B cell (primary cell): ENCODE results near the gene AGR2.

ENCODE experiments used
- EZH2 ChIP-seq: IDR thresholded peaks from 2 replicates; pipeline ENCODE4 v1.6.1; 2012; ENCODE audit warnings: borderline replicate concordance, low read depth, mild to moderate bottlenecking, moderate library complexity, low read length; ENCODE audit not compliant: insufficient read depth, poor library complexity, severe bottlenecking
- TF ChIP-seq, protein P1 (sequence below): fragments of 200-600 bp; IDR thresholded peaks from one replicate; pipeline ENCODE4 v1.8.0; 2022; ENCODE audit warnings: antibody characterized with exemption, mild to moderate bottlenecking

DNA sequence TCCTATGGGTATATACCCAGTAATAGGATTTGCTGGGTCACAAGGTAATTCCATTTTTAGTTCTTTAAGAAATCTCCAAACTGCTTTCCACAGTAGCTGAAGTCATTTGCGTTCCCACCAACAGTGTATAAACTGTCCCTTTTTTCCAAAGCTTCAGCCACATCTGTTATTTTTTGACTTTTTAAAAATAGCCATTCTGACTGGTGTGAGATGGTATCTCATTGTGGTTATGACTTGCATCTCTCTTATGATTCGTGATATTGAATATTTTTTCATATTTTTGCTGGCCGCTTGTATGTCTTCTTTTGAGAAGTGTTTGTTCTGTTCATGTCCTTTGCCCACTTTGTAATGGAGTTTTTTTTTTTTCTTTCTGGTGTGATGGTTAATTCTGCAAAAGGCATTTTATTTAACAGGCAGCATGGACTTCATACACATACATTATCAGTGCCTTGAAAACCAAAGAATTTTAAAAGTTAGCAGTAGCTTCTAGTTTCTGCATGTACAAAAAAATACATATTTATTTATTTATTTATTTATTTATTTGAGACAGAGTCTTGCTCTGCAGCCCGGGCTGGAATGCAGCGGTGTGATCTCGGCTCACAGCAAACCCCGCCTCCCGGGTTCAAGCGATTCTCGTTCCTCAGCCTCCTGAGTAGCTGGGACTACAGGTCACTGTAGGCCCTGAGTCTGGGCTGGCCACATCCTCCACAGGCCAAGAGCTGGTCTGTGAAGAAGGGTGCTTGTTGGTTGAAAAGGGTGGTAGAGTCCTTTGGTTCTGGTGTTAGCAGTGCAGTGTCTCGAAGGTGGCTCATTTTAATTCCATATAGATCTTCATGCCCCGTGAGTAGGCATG, 44.7 kb upstream of the AGR2 start:
- TF ChIP-seq, protein P1, sequence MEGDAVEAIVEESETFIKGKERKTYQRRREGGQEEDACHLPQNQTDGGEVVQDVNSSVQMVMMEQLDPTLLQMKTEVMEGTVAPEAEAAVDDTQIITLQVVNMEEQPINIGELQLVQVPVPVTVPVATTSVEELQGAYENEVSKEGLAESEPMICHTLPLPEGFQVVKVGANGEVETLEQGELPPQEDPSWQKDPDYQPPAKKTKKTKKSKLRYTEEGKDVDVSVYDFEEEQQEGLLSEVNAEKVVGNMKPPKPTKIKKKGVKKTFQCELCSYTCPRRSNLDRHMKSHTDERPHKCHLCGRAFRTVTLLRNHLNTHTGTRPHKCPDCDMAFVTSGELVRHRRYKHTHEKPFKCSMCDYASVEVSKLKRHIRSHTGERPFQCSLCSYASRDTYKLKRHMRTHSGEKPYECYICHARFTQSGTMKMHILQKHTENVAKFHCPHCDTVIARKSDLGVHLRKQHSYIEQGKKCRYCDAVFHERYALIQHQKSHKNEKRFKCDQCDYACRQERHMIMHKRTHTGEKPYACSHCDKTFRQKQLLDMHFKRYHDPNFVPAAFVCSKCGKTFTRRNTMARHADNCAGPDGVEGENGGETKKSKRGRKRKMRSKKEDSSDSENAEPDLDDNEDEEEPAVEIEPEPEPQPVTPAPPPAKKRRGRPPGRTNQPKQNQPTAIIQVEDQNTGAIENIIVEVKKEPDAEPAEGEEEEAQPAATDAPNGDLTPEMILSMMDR: no peak
- TF ChIP-seq EZH2: no peak
